Karpas-422 (cell line): Measurements from ENCODE around the gene SLC35G6. TPM values are rescaled to one million over a fixed set of nuclear protein-coding genes. Genes with fewer than 3 reads are reported as not detected.
"Not testable (repeated sequence)": the region's sequence is repeated elsewhere in the genome, so short reads cannot be mapped to it uniquely, and the experiment has no call there.

Experiments used
- DNase-seq: peaks from one replicate; pipeline ENCODE4 v3.0.0-alpha.2; 2015
- H2AFZ ChIP-seq: fragments of 200-600 bp; sonication (generic); 2 replicates; pipeline ENCODE4 v1.6.1; 2014; ENCODE audit warnings: antibody characterized with exemption, low read length, mixed read lengths
- H3K27ac ChIP-seq: fragments of 200-600 bp; sonication (generic); 2 replicates; pipeline ENCODE4 v1.5.1; 2014; ENCODE audit warnings: mild to moderate bottlenecking, low read length, moderate library complexity
- H3K27me3 ChIP-seq: fragments of 200-600 bp; sonication (generic); 2 replicates; pipeline ENCODE4 v1.6.1; 2014; ENCODE audit warnings: low read length, mixed read lengths
- H3K36me3 ChIP-seq: fragments of 200-600 bp; sonication (generic); 2 replicates; pipeline ENCODE4 v1.6.1; 2014; ENCODE audit warnings: low read length, mixed read lengths; ENCODE audit not compliant: insufficient read depth
- H3K4me1 ChIP-seq: fragments of 200-600 bp; sonication (generic); 2 replicates; pipeline ENCODE4 v1.6.1; 2014; ENCODE audit warnings: mild to moderate bottlenecking, low read length, mixed read lengths
- H3K4me2 ChIP-seq: fragments of 200-600 bp; sonication (generic); 2 replicates; pipeline ENCODE4 v1.6.1; 2014; ENCODE audit warnings: low read length, low read depth, mild to moderate bottlenecking; ENCODE audit not compliant: poor library complexity, severe bottlenecking
- H3K4me3 ChIP-seq: fragments of 200-600 bp; sonication (generic); 2 replicates; pipeline ENCODE4 v1.5.1; 2014; ENCODE audit warnings: mild to moderate bottlenecking, antibody characterized with exemption, low read length, mixed read lengths
- H3K79me2 ChIP-seq: fragments of 200-600 bp; sonication (generic); 2 replicates; pipeline ENCODE4 v1.6.1; 2014; ENCODE audit warnings: mild to moderate bottlenecking, low read length, mixed read lengths
- H3K9ac ChIP-seq: fragments of 200-600 bp; sonication (generic); 2 replicates; pipeline ENCODE4 v1.6.0; 2014; ENCODE audit warnings: low read length
- H3K9me2 ChIP-seq: fragments of 200-600 bp; sonication (generic), shearing (Covaris generic); replicated peaks from 2 replicates; pipeline ENCODE4 v1.6.0; 2014; ENCODE audit warnings: mild to moderate bottlenecking, low read length, moderate library complexity; ENCODE audit not compliant: insufficient read depth
- H3K9me3 ChIP-seq: fragments of 300-700, 200-600 bp; sonication (generic); 2 replicates; pipeline ENCODE4 v1.6.1; 2014; ENCODE audit warnings: low read length, mixed read lengths
- H4K20me1 ChIP-seq: fragments of 200-600 bp; sonication (generic); 2 replicates; pipeline ENCODE4 v1.6.1; 2014; ENCODE audit warnings: mild to moderate bottlenecking, antibody characterized with exemption, low read length, low read depth; ENCODE audit not compliant: insufficient read depth
- total RNA-seq: library from RNA; depleted of rRNA; stranded (reverse); fragments of >200 nt; shearing (Covaris generic); gene quantifications from 2 replicates; pipeline ENCODE4 v1.2.3, GENCODE V29; 2014; ENCODE audit warnings: low replicate concordance; rRNA removed

The SLC35G6 gene
- not detected in 2 replicates for total RNA-seq

- not testable (repeated sequence) for H3K9me2 ChIP-seq, H3K9ac ChIP-seq, H3K27me3 ChIP-seq, H2AFZ ChIP-seq, DNase-seq, H3K4me2 ChIP-seq, H3K4me3 ChIP-seq, H3K36me3 ChIP-seq, H3K27ac ChIP-seq, H3K9me3 ChIP-seq
- H3K79me2 ChIP-seq, result peaks cover 25% of the 10 kb centered on the region
- H4K20me1 ChIP-seq, result peaks cover 28% of the 10 kb centered on the region
- H3K4me1 ChIP-seq, result peaks cover 35% of the 10 kb centered on the region
Measured at GRCh38 chr17:7481275-7481674, at the start of gene SLC35G6. TSS of gene SLC35G6 (plus strand) at chr17:7481446. CDS start at chr17:7481517, 71 bp downstream.

- H3K27ac ChIP-seq, result no peak overlapping the region
- H3K9me3 ChIP-seq, result no peaks in the 10 kb centered on the region
- 0 out of 2 replicates have a peak, but pooled peaks cover under 1% of the 10 kb centered on the region for H4K20me1 ChIP-seq
- H3K4me2 ChIP-seq, result no peak overlapping the region
- no peaks in the 10 kb centered on the region for H3K9me2 ChIP-seq
- no peak overlapping the region for H3K9ac ChIP-seq
- H3K36me3 ChIP-seq, result no peaks in the 10 kb centered on the region
- 0 out of 2 replicates have a peak, but pooled peaks cover 4% of the 10 kb centered on the region for H3K79me2 ChIP-seq
- DNase-seq, result no peak
- H3K27me3 ChIP-seq, result no peaks in the 10 kb centered on the region
- H2AFZ ChIP-seq, result no peak overlapping the region
- H3K4me1 ChIP-seq, result peaks cover 12% of the 10 kb centered on the region
- H3K4me3 ChIP-seq, result no peak overlapping the region
Measured at GRCh38 chr17:7432296-7432695, 49.0 kb upstream of the SLC35G6 start.

- H3K27ac ChIP-seq, result no peak overlapping the region
- H4K20me1 ChIP-seq, result peaks cover 9% of the 10 kb centered on the region; the same call in 1 of the 2 replicates
- H3K4me2 ChIP-seq, result peak overlapping the region; percentile 86
- peak overlapping the region; percentile 73 for H3K9ac ChIP-seq
- peak overlapping the region; percentile 47; the same call in 1 of the 2 replicates for H2AFZ ChIP-seq
- peak overlapping the region; percentile 75 for H3K4me3 ChIP-seq
- no peaks in the 10 kb centered on the region for H3K36me3 ChIP-seq
- H3K9me2 ChIP-seq, result no peaks in the 10 kb centered on the region
- 0 out of 2 replicates have a peak, but pooled peaks cover 4% of the 10 kb centered on the region for H3K79me2 ChIP-seq
- DNase-seq, result peak; percentile 84
- H3K9me3 ChIP-seq, result no peaks in the 10 kb centered on the region
- no peaks in the 10 kb centered on the region for H3K27me3 ChIP-seq
- H3K4me1 ChIP-seq, result peaks cover 25% of the 10 kb centered on the region
Measured at GRCh38 chr17:7435676-7436555, 45.3 kb upstream of the SLC35G6 start.

- H3K9ac ChIP-seq, result peak overlapping the region; percentile 73
- H3K4me1 ChIP-seq, result peaks cover 27% of the 10 kb centered on the region
- H3K27ac ChIP-seq, result no peak overlapping the region
- H3K36me3 ChIP-seq, result no peaks in the 10 kb centered on the region
- no peaks in the 10 kb centered on the region for H3K27me3 ChIP-seq
- no peaks in the 10 kb centered on the region for H3K9me3 ChIP-seq
- H3K9me2 ChIP-seq, result no peaks in the 10 kb centered on the region
- peak; percentile 93 for DNase-seq
- peaks cover 9% of the 10 kb centered on the region; the same call in 1 of the 2 replicates for H4K20me1 ChIP-seq
- H2AFZ ChIP-seq, result no peak overlapping the region
- H3K4me3 ChIP-seq, result peak overlapping the region; percentile 75
- H3K79me2 ChIP-seq, result 0 out of 2 replicates have a peak, but pooled peaks cover 4% of the 10 kb centered on the region
- peak overlapping the region; percentile 86 for H3K4me2 ChIP-seq
Measured at GRCh38 chr17:7436556-7437368, 44.5 kb upstream of the SLC35G6 start.

GRCh38 chr17:7437369-7437863 lies 43.8 kb upstream of the SLC35G6 start:
- Histone ChIP-seq H3K27me3 (no peaks in the 10 kb centered on the region), H3K27ac (no peak overlapping the region), H4K20me1 (peaks cover 9% of the 10 kb centered on the region; the same call in 1 of the 2 replicates), H3K79me2 (0 out of 2 replicates have a peak, but pooled peaks cover 4% of the 10 kb centered on the region), H3K9me3 (no peaks in the 10 kb centered on the region), H3K4me3 (no peak overlapping the region), H3K9me2 (no peaks in the 10 kb centered on the region), H3K4me2 (peak overlapping the region; percentile 41), H3K36me3 (no peaks in the 10 kb centered on the region), H2AFZ (no peak overlapping the region), H3K4me1 (peaks cover 27% of the 10 kb centered on the region), H3K9ac (no peak overlapping the region)
- DNase-seq, result no peak

GRCh38 chr17:7437950-7438614 lies 43.2 kb upstream of the SLC35G6 start:
- no peaks in the 10 kb centered on the region for H3K36me3 ChIP-seq
- no peaks in the 10 kb centered on the region for H3K27me3 ChIP-seq
- no peak for DNase-seq
- H3K27ac ChIP-seq, result no peak overlapping the region
- H3K9me3 ChIP-seq, result no peaks in the 10 kb centered on the region
- H3K4me2 ChIP-seq, result no peak overlapping the region
- no peak overlapping the region for H3K9ac ChIP-seq
- no peak overlapping the region for H3K4me3 ChIP-seq
- peaks cover 9% of the 10 kb centered on the region; the same call in 1 of the 2 replicates for H4K20me1 ChIP-seq
- H3K4me1 ChIP-seq, result peaks cover 27% of the 10 kb centered on the region
- H2AFZ ChIP-seq, result no peak overlapping the region
- H3K79me2 ChIP-seq, result 0 out of 2 replicates have a peak, but pooled peaks cover 4% of the 10 kb centered on the region
- no peaks in the 10 kb centered on the region for H3K9me2 ChIP-seq

GRCh38 chr17:7438656-7439460 lies 42.4 kb upstream of the SLC35G6 start:
- Histone ChIP-seq H3K79me2 (0 out of 2 replicates have a peak, but pooled peaks cover 4% of the 10 kb centered on the region), H3K4me2 (no peak overlapping the region), H4K20me1 (peaks cover 9% of the 10 kb centered on the region; the same call in 1 of the 2 replicates), H3K9me2 (no peaks in the 10 kb centered on the region), H3K27me3 (no peaks in the 10 kb centered on the region), H3K9me3 (no peaks in the 10 kb centered on the region), H3K9ac (no peak overlapping the region), H3K4me1 (peaks cover 27% of the 10 kb centered on the region), H3K4me3 (no peak overlapping the region), H3K27ac (no peak overlapping the region), H3K36me3 (no peaks in the 10 kb centered on the region), H2AFZ (no peak overlapping the region)
- no peak for DNase-seq
